Measurements from ENCODE around the gene KISS1.

The KISS1 gene

GRCh38 chr1:204176049-204176448 is 20.2 kb downstream of the KISS1 start:
- Histone ChIP-seq H3K36me3 (no peaks in the 10 kb centered on the region), H3K9ac (no peak overlapping the region), H3K9me3 (replicated peaks in 1 of 11) (peaks cover 5 to 15% (median 8%) of the 10 kb centered on the region in 11 experiments), H3K27ac (no peak overlapping the region; a peak in 1 of 22 replicates), H3K27me3 (no peaks in the 10 kb centered on the region), H3K4me2 (peak overlapping the region in 8 of 11 experiments; percentile 83 to 93 (median 86); a peak in 16 of 22 replicates), H3K4me3 (no peak overlapping the region), H4K20me1 (no peaks in the 10 kb centered on the region), H3K4me1 (peaks cover 48 to 61% (median 53%) of the 10 kb centered on the region in 10 experiments)
- TF ChIP-seq Cebpa-rat (IDR thresholded peaks at IDR 0.05): no peak

DNA sequence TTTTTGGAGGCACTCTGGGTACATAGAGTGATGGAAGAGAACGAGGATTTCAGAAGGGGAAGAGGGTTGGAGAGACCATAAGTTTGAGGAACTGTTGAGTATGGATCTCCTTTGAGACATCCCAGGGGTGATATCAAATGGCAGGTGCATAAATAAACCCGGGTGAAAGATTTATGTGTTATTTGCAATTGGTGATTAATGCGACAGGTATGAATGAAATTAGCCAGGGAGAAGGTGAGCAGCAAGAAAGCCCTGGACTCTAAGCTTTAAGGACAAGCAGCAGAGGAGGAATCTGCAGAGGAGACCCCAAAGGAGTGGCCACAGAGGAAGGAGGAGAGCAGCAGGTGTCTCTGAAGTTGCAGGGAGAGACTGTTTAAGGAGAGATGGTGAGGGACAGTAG is 21.3 kb downstream of the KISS1 start:
- H3K27ac ChIP-seq: no peak overlapping the region
- H3K4me2 ChIP-seq: no peak overlapping the region
- no peak overlapping the region for H3K9ac ChIP-seq
- H3K36me3 ChIP-seq: peaks cover 0 to 7% (median 0%) of the 10 kb centered on the region in 11 experiments; a peak in 2 of 22 replicates
- H3K9me3 ChIP-seq (replicated peaks in 1 of 11): peaks cover 16 to 26% (median 19%) of the 10 kb centered on the region in 11 experiments
- H3K4me1 ChIP-seq: peaks cover 37 to 50% (median 45%) of the 10 kb centered on the region in 10 experiments
- no peak overlapping the region for H3K4me3 ChIP-seq
- H4K20me1 ChIP-seq: no peaks in the 10 kb centered on the region
- TF ChIP-seq Cebpa-rat (IDR thresholded peaks at IDR 0.05): no peak
- H3K27me3 ChIP-seq: no peaks in the 10 kb centered on the region

DNA sequence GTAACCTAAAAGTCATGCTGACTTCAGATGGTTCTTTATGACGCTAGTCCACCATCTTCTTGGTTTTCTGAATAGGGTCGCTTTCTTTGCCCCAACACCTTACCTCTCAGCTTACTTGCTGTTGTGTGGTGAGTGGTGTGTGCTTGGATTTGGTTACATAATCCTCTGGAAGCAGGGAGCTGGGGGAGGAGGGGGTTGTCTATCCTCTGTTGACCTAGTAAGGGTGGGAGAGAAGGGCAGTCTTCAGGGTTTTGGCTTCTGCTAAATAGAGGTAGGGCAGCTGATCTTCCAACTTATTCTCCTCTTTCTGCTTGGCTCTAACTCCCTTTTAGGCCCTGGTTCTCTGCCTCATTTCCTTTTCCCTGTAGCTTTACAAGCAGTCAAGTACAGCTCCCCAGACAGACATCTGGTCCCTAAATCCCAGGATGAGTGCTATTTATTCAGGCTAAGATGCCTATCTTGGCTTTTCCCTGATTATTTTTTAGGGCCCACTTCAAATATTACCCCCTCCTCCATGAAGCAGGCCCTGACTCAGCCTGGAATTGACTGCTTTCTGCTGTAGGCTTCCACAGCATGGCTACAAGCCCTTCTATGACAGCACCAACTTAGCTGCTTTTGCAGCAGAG is 23.8 kb downstream of the KISS1 start:
- Histone ChIP-seq H3K4me1 (peaks cover 13 to 25% (median 20%) of the 10 kb centered on the region in 10 experiments), H3K4me2 (peak overlapping the region in 4 of 11 experiments; percentile 2 to 44 (median 22); a peak in 3 of 22 replicates), H3K27ac (no peak overlapping the region), H3K4me3 (no peak overlapping the region), H3K9me3 (replicated peaks in 1 of 11) (peaks cover 33 to 48% (median 37%) of the 10 kb centered on the region in 11 experiments), H4K20me1 (no peaks in the 10 kb centered on the region), H3K9ac (no peak overlapping the region), H3K27me3 (no peaks in the 10 kb centered on the region), H3K36me3 (peaks cover 0 to 11% (median 0%) of the 10 kb centered on the region in 11 experiments; a peak in 2 of 22 replicates)
- no peak for TF ChIP-seq Cebpa-rat (IDR thresholded peaks at IDR 0.05)

- TF ChIP-seq Cebpa-rat (IDR thresholded peaks at IDR 0.05): no peak
- Histone ChIP-seq H3K27ac (no peak overlapping the region), H3K27me3 (no peaks in the 10 kb centered on the region), H3K4me2 (peak overlapping the region in 5 of 11 experiments; percentile 2 to 44 (median 31); a peak in 7 of 22 replicates), H4K20me1 (no peaks in the 10 kb centered on the region), H3K9ac (no peak overlapping the region), H3K9me3 (replicated peaks in 1 of 11) (peaks cover 33 to 48% (median 37%) of the 10 kb centered on the region in 11 experiments), H3K4me1 (peaks cover 7 to 18% (median 13%) of the 10 kb centered on the region in 10 experiments; a peak in 19 of 20 replicates), H3K4me3 (no peak overlapping the region), H3K36me3 (peaks cover 0 to 11% (median 0%) of the 10 kb centered on the region in 11 experiments; a peak in 2 of 22 replicates)
These were observed 24.5 kb downstream of the KISS1 start for GRCh38 chr1:204171751-204172178.

GRCh38 chr1:204170494-204171155 is 25.7 kb downstream of the KISS1 start:
- Histone ChIP-seq H4K20me1 (no peaks in the 10 kb centered on the region), H3K4me2 (no peak overlapping the region), H3K9me3 (replicated peaks in 1 of 11) (peaks cover 33 to 48% (median 37%) of the 10 kb centered on the region in 11 experiments), H3K4me3 (0 out of 20 replicates have a peak overlapping the region, but pooled peaks of 1 of the 10 experiments have one; percentile 6), H3K36me3 (peaks cover 0 to 11% (median 0%) of the 10 kb centered on the region in 11 experiments; a peak in 2 of 22 replicates), H3K27ac (no peak overlapping the region), H3K27me3 (no peaks in the 10 kb centered on the region), H3K4me1 (peaks cover 0 to 13% (median 5%) of the 10 kb centered on the region in 10 experiments; a peak in 9 of 20 replicates), H3K9ac (no peak overlapping the region)
- TF ChIP-seq Cebpa-rat (IDR thresholded peaks at IDR 0.05): no peak

GRCh38 chr1:204169858-204170257 is 26.4 kb downstream of the KISS1 start:
- Histone ChIP-seq H3K36me3 (peaks cover 0 to 11% (median 0%) of the 10 kb centered on the region in 11 experiments; a peak in 2 of 22 replicates), H3K4me1 (peaks cover 0 to 13% (median 3%) of the 10 kb centered on the region in 10 experiments; a peak in 8 of 20 replicates), H3K27me3 (no peaks in the 10 kb centered on the region), H4K20me1 (no peaks in the 10 kb centered on the region), H3K4me2 (no peak overlapping the region), H3K9me3 (replicated peaks in 1 of 11) (peaks cover 33 to 48% (median 37%) of the 10 kb centered on the region in 11 experiments), H3K27ac (no peak overlapping the region), H3K9ac (no peak overlapping the region), H3K4me3 (no peak overlapping the region)
- no peak for TF ChIP-seq Cebpa-rat (IDR thresholded peaks at IDR 0.05)

GRCh38 chr1:204167730-204168129 is 28.6 kb downstream of the KISS1 start:
- no peak for TF ChIP-seq Cebpa-rat (IDR thresholded peaks at IDR 0.05)
- no peaks in the 10 kb centered on the region for H3K27me3 ChIP-seq
- no peak overlapping the region for H3K27ac ChIP-seq
- no peak overlapping the region for H3K4me3 ChIP-seq
- H3K9ac ChIP-seq: no peak overlapping the region
- H3K4me1 ChIP-seq: peaks cover 4 to 18% (median 7%) of the 10 kb centered on the region in 10 experiments; a peak in 16 of 20 replicates
- peaks cover 33 to 48% (median 37%) of the 10 kb centered on the region in 11 experiments for H3K9me3 ChIP-seq (replicated peaks in 1 of 11)
- peaks cover 0 to 11% (median 0%) of the 10 kb centered on the region in 11 experiments; a peak in 2 of 22 replicates for H3K36me3 ChIP-seq
- no peak overlapping the region for H3K4me2 ChIP-seq
- H4K20me1 ChIP-seq: no peaks in the 10 kb centered on the region

- no peak within 1 kb of the TSS for H3K27ac ChIP-seq
- H3K4me2 ChIP-seq: no peak within 1 kb of the TSS
- peaks cover 0 to 10% (median 7%) of the 10 kb centered on the region in 10 experiments; a peak in 12 of 20 replicates for H3K4me1 ChIP-seq
- no peaks in the 10 kb centered on the region for H3K27me3 ChIP-seq
- H3K9ac ChIP-seq: no peak within 1 kb of the TSS
- no peak within 1 kb of the TSS for H3K4me3 ChIP-seq
- H4K20me1 ChIP-seq: no peaks in the 10 kb centered on the region
- TF ChIP-seq Cebpa-rat (IDR thresholded peaks at IDR 0.05): no peak
- H3K9me3 ChIP-seq (replicated peaks in 1 of 11): peaks cover 29 to 35% (median 30%) of the 10 kb centered on the region in 11 experiments
- peaks cover 0 to 11% (median 0%) of the 10 kb centered on the region in 11 experiments; a peak in 2 of 22 replicates for H3K36me3 ChIP-seq
These were observed 30.1 kb downstream of the KISS1 start, which contains the start of gene REN for GRCh38 chr1:204166219-204166618. Gene REN (minus strand): TSS chr1:204166337. CDS start chr1:204166293, 44 bp downstream.
